AG04450 (cell line): ENCODE data around the gene SIPA1L3. TPM values are rescaled to one million over a fixed set of nuclear protein-coding genes. Genes with fewer than 3 reads are reported as not detected.
"Not testable (repeated sequence)": the region's sequence is repeated elsewhere in the genome, so short reads cannot be mapped to it uniquely, and the experiment has no call there.

Source experiments
- CTCF ChIA-PET: fragments of 300-600, 350-600 bp; formaldehyde crosslinking; extraction: SDS; loops from one replicate; lab custom pipeline; 2022; ENCODE audit warnings: antibody characterized with exemption, inconsistent platforms; lab: Charles Lee
- POLR2A ChIA-PET: fragments of 350-600 bp; formaldehyde crosslinking; extraction: SDS; loops from one replicate; lab custom pipeline; 2021; ENCODE audit warnings: antibody characterized with exemption, inconsistent platforms; lab: Yijun Ruan, JAX
- DNase-seq: peaks from one replicate; pipeline ENCODE4 v3.0.0-alpha.2; 2011; ENCODE audit warnings: low read depth, low spot score
- H3K27ac ChIP-seq: one replicate; pipeline ENCODE4 v1.5.1; 2012; ENCODE audit warnings: low read depth, low read length, control low read depth
- H3K27me3 ChIP-seq: one replicate; pipeline ENCODE4 v1.6.0; 2012; ENCODE audit warnings: low read length; ENCODE audit not compliant: control insufficient read depth, insufficient read depth
- H3K4me3 ChIP-seq: 2 replicates; pipeline ENCODE4 v1.5.1; 2011; ENCODE audit warnings: mild to moderate bottlenecking, low read depth, low read length, control low read depth
- H3K9me3 ChIP-seq: 2 replicates; pipeline ENCODE4 v1.5.1; 2012; ENCODE audit warnings: low read length; ENCODE audit not compliant: control insufficient read depth, insufficient read depth
- CTCF ChIP-seq: IDR thresholded peaks from 2 replicates; pipeline ENCODE4 v1.5.1; 2011; ENCODE audit warnings: low read depth, low read length, control low read depth, inconsistent platforms
- polyA plus RNA-seq: library from polyadenylated mRNA; depleted of rRNA; stranded (reverse); fragments of >200 nt; gene quantifications from 2 replicates; pipeline ENCODE4 v1.2.3, GENCODE V29; 2011

SIPA1L3 gene
- polyA plus RNA-seq, 1 experiment, result 4.9 TPM

- DNase-seq, result no peak
- no peak for TF ChIP-seq CTCF
- POLR2A ChIA-PET, result interaction anchor here (0.6 to 1.2 kb wide), 2 partner anchors 131 to 736 kb away, joined by 3 to 4 read pairs; no protein-coding TSS in a partner anchor
- H3K27me3 ChIP-seq, result no peaks in the 10 kb centered on the region
- H3K27ac ChIP-seq, result peak overlapping the region; percentile 52
- CTCF ChIA-PET, result interaction anchor here (0.6 kb wide), 1 partner anchor 340 kb away, joined by 3 read pairs; the partner anchor contains the start of gene FAM98C
- H3K4me3 ChIP-seq, result no peak overlapping the region
- no peaks in the 10 kb centered on the region; the same call in 1 of the 2 replicates for H3K9me3 ChIP-seq
Measured at GRCh38 chr19:38062959-38063761, 156.2 kb downstream of the SIPA1L3 start.

DNA sequence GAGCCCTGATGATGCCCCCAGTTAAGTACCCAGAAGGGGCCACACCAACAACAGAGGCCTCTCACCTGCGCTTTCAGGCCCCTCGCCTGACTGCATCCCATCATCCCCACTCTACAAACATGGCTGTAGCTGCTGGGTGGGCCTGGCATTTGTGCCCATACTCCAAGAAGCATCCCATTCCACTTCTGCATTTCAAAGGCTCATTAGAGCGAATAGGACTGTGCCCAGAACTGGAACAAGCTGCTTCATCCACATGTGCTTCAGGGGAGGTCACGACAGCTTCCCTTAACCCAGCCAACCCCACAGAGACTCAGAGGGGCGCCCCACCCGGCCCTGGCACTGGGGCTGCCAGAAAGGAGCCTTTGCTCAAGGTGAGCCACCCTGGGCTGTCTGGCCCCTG, 156.9 kb downstream of the SIPA1L3 start:
- peak overlapping the region; percentile 52 for H3K27ac ChIP-seq
- H3K9me3 ChIP-seq, result no peaks in the 10 kb centered on the region; the same call in 1 of the 2 replicates
- DNase-seq, result no peak
- CTCF ChIA-PET, result interaction anchor here (0.5 kb wide), 1 partner anchor 159 kb away, joined by 7 read pairs; no protein-coding TSS in a partner anchor
- H3K4me3 ChIP-seq, result no peak overlapping the region
- no peak for TF ChIP-seq CTCF
- H3K27me3 ChIP-seq, result no peaks in the 10 kb centered on the region
- POLR2A ChIA-PET, result no interaction called here

DNA sequence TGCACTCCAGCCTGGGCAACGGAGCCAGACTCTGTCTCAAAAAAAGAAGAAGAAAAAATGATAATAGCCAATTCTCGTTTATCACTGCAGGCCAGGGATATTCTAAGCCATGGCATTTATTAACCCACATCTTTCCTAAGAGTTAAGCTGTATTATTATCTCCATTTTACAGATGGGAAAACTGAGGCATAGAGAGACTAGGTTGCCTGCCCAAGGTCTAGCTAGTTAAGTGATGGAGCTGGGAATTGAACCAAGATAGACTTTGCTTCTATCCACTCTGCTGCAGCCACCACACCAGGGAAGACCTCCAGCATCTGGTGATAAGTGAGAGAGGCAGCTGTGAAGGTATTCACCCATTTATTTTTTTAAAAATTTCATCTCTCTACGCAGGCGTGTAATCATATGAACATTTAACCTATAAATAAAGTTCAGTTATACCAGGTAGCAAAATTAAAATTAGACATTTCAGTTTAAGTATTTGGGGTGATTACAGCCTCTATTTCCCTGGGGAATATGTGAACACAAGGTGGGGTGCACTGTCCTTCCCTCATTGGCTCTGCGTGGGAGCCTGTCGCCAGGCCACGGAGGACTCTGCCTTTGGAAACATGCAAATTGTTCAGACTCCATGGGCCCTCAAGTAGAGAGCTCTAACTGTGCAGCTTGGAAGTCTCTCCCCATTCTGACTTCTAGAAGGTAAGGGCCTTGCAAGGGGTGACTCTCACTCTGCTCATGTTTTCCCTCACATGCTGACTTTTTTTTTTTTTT, 157.8 kb downstream of the SIPA1L3 start:
- Histone ChIP-seq H3K27ac (no peak overlapping the region), H3K9me3 (no peaks in the 10 kb centered on the region; the same call in 1 of the 2 replicates), H3K4me3 (no peak overlapping the region), H3K27me3 (no peaks in the 10 kb centered on the region)
- TF ChIP-seq CTCF, result no peak
- CTCF ChIA-PET, result interaction anchor here (0.5 to 1.2 kb wide), 2 partner anchors 160 to 163 kb away, joined by 4 to 7 read pairs; no protein-coding TSS in a partner anchor
- POLR2A ChIA-PET, result interaction anchor here (0.6 kb wide), 1 partner anchor 55 kb away, joined by 3 read pairs; no protein-coding TSS in a partner anchor
- no peak for DNase-seq

GRCh38 chr19:38065775-38066174, 158.8 kb downstream of the SIPA1L3 start:
- not testable (repeated sequence) for H3K4me3 ChIP-seq, H3K9me3 ChIP-seq, DNase-seq, H3K27me3 ChIP-seq, H3K27ac ChIP-seq
- ChIA-PET POLR2A (interaction anchor here (0.6 kb wide), 1 partner anchor 62 kb away, joined by 3 read pairs; no protein-coding TSS in a partner anchor), CTCF (interaction anchor here (0.6 to 1.2 kb wide), 2 partner anchors 164 to 217 kb away, joined by 4 to 5 read pairs; no protein-coding TSS in a partner anchor)

DNA sequence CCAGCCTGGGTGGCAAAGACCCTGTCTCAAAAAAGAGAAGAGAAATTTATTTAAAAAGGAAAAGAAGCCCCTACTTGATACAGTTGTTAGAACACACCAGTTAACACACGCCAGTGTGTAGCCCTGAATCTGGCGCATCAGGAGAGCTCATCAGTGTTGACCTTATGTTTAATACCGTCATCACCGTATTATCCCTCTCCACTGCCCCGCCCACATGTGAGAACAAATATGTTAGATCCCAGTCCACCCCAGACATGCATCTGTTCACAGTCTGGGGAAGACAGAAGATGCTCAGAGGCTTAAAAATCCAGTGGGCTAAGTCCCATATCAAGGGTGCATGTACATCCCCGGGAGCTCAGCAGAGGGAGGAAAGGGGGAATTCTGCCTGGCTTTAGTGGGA, 161.8 kb downstream of the SIPA1L3 start:
- Histone ChIP-seq H3K27me3 (no peaks in the 10 kb centered on the region), H3K27ac (no peak overlapping the region), H3K9me3 (peaks cover 4% of the 10 kb centered on the region; the same call in 1 of the 2 replicates), H3K4me3 (no peak overlapping the region)
- ChIA-PET POLR2A (interaction anchor here (0.6 kb wide), 1 partner anchor 15 kb away, joined by 9 read pairs; no protein-coding TSS in a partner anchor), CTCF (no interaction called here)
- TF ChIP-seq CTCF, result no peak
- no peak for DNase-seq
